ENCODE measurements around the gene LRP5.

DNA sequence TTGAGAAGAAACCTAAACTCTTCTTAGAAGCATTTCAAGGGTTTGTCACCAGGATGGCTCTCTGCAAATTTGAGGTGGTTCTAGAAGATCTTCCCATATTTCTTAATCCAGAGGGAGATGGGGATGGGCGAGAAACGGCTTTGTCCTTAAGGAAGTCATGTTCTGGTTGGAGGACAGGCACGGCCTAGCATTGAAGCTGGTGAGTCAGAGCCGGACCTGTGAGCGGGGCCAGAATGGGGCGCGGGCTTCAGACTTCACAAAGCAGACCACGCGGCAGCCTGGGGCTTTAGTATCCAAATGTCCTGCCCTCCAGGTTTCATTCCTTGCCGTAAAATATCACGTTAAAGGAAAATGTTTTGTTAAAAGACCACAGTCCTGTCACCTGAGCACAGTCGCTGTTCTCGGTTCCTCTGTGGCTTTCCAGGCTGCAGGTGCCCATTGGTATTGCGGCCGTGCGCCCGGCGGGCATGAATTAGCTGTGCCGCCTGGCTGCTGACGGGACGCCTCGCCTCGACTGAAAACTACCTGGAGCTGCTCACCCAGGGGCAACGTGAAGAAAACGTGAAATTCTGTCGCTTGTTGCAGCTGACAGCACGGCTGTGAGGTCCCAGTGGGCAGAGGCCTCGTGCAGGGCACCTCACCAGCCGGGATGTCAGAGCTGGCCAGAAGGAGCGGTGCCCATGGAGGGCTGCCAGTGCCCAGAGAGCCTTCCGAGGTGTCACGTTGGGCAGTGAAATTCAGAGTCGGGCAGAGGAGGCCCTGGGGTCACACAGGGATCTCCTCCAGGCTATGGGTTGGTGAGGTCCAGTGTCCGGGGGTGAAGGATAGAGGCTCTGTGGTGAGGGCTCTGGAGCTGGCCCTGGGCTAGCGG, 59.0 kb downstream of the LRP5 start:
- TF ChIP-seq, protein P1, sequence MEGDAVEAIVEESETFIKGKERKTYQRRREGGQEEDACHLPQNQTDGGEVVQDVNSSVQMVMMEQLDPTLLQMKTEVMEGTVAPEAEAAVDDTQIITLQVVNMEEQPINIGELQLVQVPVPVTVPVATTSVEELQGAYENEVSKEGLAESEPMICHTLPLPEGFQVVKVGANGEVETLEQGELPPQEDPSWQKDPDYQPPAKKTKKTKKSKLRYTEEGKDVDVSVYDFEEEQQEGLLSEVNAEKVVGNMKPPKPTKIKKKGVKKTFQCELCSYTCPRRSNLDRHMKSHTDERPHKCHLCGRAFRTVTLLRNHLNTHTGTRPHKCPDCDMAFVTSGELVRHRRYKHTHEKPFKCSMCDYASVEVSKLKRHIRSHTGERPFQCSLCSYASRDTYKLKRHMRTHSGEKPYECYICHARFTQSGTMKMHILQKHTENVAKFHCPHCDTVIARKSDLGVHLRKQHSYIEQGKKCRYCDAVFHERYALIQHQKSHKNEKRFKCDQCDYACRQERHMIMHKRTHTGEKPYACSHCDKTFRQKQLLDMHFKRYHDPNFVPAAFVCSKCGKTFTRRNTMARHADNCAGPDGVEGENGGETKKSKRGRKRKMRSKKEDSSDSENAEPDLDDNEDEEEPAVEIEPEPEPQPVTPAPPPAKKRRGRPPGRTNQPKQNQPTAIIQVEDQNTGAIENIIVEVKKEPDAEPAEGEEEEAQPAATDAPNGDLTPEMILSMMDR (IDR thresholded peaks at IDR 0.05), result no peak
- no peak for TF ChIP-seq POLR2AphosphoS5 (IDR thresholded peaks at IDR 0.05)
- no peak for TF ChIP-seq POLR2A (IDR thresholded peaks at IDR 0.05)
